GM04503 (cell line): Measurements from ENCODE around the gene MXD4.

Experiments
- DNase-seq: peaks from one replicate; pipeline ENCODE4 v3.0.0-alpha.2; 2012; ENCODE audit warnings: low read depth

MXD4 gene

GRCh38 chr4:2291705-2292645 is 30.1 kb upstream of the MXD4 start:
- DNase-seq = no peak

- no peak for DNase-seq
Measured at GRCh38 chr4:2290974-2291704, 29.2 kb upstream of the MXD4 start.

GRCh38 chr4:2290488-2290887 is 28.6 kb upstream of the MXD4 start:
- no peak for DNase-seq

- DNase-seq = no peak
Measured at GRCh38 chr4:2289955-2290333, 28.0 kb upstream of the MXD4 start.

GRCh38 chr4:2289311-2289954 is 27.5 kb upstream of the MXD4 start:
- DNase-seq = no peak

GRCh38 chr4:2288051-2288541 is 26.2 kb upstream of the MXD4 start:
- no peak for DNase-seq

GRCh38 chr4:2287594-2287915 is 25.6 kb upstream of the MXD4 start:
- DNase-seq = no peak

GRCh38 chr4:2286904-2287593 is 25.1 kb upstream of the MXD4 start:
- DNase-seq = no peak

GRCh38 chr4:2285613-2286381 is 23.9 kb upstream of the MXD4 start:
- DNase-seq = no peak

- no peak for DNase-seq
Measured at GRCh38 chr4:2284934-2285612, 23.2 kb upstream of the MXD4 start.

GRCh38 chr4:2284161-2284933 is 22.4 kb upstream of the MXD4 start:
- no peak for DNase-seq

- DNase-seq = no peak
Measured at GRCh38 chr4:2283199-2283711, 21.3 kb upstream of the MXD4 start.

- no peak for DNase-seq
Measured at GRCh38 chr4:2281575-2282343, 19.9 kb upstream of the MXD4 start.

- no peak for DNase-seq
Measured at GRCh38 chr4:2280531-2281300, 18.8 kb upstream of the MXD4 start.

GRCh38 chr4:2277956-2278355 is 16.0 kb upstream of the MXD4 start:
- no peak for DNase-seq

GRCh38 chr4:2276581-2277325 is 14.8 kb upstream of the MXD4 start:
- no peak for DNase-seq

- no peak for DNase-seq
Measured at GRCh38 chr4:2275546-2276251, 13.8 kb upstream of the MXD4 start.
